SK-N-SH treated with all-trans-retinoic acid at 6 μM for 48 hours (cell line): ENCODE measurements around the gene PTEN.
A peak's percentile ranks its signal among the peaks of the same experiment; 100 is the strongest.

Experiments
- GLIS3 ChIP-seq: fragments of 250-450 bp; sonication (Bioruptor Pico); IDR thresholded peaks from 2 replicates; pipeline ENCODE4 v1.5.0; 2020; ENCODE audit warnings: mild to moderate bottlenecking, moderate library complexity
- ISL1 ChIP-seq: fragments of 250-450 bp; sonication (Bioruptor Pico); IDR thresholded peaks from 2 replicates; pipeline ENCODE4 v2.1.2; 2022; ENCODE audit warnings: mild to moderate bottlenecking, moderate library complexity
- PATZ1 ChIP-seq: fragments of 250-450 bp; sonication (Bioruptor Pico); IDR thresholded peaks from 2 replicates; pipeline ENCODE4 v1.8.0; 2020; ENCODE audit warnings: mild to moderate bottlenecking, moderate library complexity, borderline replicate concordance
- PPARA ChIP-seq: fragments of 250-450 bp; sonication (Bioruptor Pico); IDR thresholded peaks from 2 replicates; pipeline ENCODE4 v1.5.0; 2020; ENCODE audit warnings: mild to moderate bottlenecking, borderline replicate concordance
- SNAI2 ChIP-seq: fragments of 250-450 bp; sonication (Bioruptor Pico); IDR thresholded peaks from 2 replicates; pipeline ENCODE4 v1.5.0; 2020; ENCODE audit warnings: mild to moderate bottlenecking, moderate library complexity
- TSHZ2 ChIP-seq: fragments of 250-450 bp; sonication (Bioruptor Pico); IDR thresholded peaks from 2 replicates; pipeline ENCODE4 v1.5.0; 2020; ENCODE audit warnings: mild to moderate bottlenecking, moderate library complexity
- ZC3H10 ChIP-seq: fragments of 250-450 bp; sonication (Bioruptor Pico); IDR thresholded peaks from 2 replicates; pipeline ENCODE4 v1.5.1; 2021; ENCODE audit warnings: mild to moderate bottlenecking, moderate library complexity
- ZFP3 ChIP-seq: fragments of 250-450 bp; sonication (Bioruptor Pico); IDR thresholded peaks from 2 replicates; pipeline ENCODE4 v1.5.0; 2020; ENCODE audit warnings: mild to moderate bottlenecking, moderate library complexity
- ZFP30 ChIP-seq: fragments of 450-650 bp; formaldehyde crosslinking; IDR thresholded peaks from 2 replicates; pipeline ENCODE4 v1.5.0; 2022; ENCODE audit warnings: mild to moderate bottlenecking, moderate library complexity
- ZNF565 ChIP-seq: fragments of 450-650 bp; formaldehyde crosslinking; conservative IDR thresholded peaks from 2 replicates; pipeline ENCODE4 v1.5.0; 2020; ENCODE audit warnings: low read depth, mild to moderate bottlenecking, moderate library complexity
- ZNF70 ChIP-seq: fragments of 450-650 bp; formaldehyde crosslinking; IDR thresholded peaks from 2 replicates; pipeline ENCODE4 v1.5.0; 2020; ENCODE audit warnings: mild to moderate bottlenecking, moderate library complexity
- ZNF8 ChIP-seq: fragments of 450-650 bp; formaldehyde crosslinking; IDR thresholded peaks from 2 replicates; pipeline ENCODE4 v1.5.0; 2020; ENCODE audit warnings: mild to moderate bottlenecking, moderate library complexity
- TF ChIP-seq, protein P1 (sequence below): fragments of 250-450 bp; sonication (Bioruptor Pico); IDR thresholded peaks from 2 replicates; pipeline ENCODE4 v1.8.0; 2021; ENCODE audit warnings: low read depth, mild to moderate bottlenecking, moderate library complexity, borderline replicate concordance
- TF ChIP-seq, protein P2 (sequence below): fragments of 250-450 bp; sonication (Bioruptor Pico); IDR thresholded peaks from 2 replicates; pipeline ENCODE4 v1.5.1; 2020; ENCODE audit warnings: low read depth, mild to moderate bottlenecking, moderate library complexity

DNA sequence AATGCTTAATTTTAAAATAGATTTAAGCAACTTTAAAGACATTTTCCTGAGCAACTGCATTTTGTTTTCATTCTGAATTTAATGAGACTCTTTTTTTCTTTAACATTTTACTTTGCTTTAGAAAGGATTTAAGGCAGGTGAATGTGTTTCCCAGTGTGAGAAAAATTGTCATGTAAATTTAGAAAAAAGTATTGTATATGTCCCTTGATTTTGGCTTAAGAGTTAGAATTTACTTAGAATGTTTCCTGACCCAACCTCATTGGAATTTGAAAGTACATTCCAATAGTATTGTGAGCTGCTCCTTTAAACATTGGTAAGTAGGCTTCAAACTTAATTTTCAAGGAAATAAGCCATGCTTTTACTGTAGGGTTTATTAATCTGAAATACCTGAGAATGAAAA is 110.2 kb downstream of the PTEN start:
- TF ChIP-seq PATZ1 (CRISPR knock-in tag): no peak
- TF ChIP-seq PPARA (CRISPR knock-in tag): no peak
- no peak for TF ChIP-seq ZNF565 (CRISPR knock-in tag)
- no peak for TF ChIP-seq ZNF70
- TF ChIP-seq ISL1 (CRISPR knock-in tag): 0 out of 2 replicates have a peak, but pooled peaks have one; percentile 23
- no peak for TF ChIP-seq ZFP3 (CRISPR knock-in tag)
- TF ChIP-seq, protein P1, sequence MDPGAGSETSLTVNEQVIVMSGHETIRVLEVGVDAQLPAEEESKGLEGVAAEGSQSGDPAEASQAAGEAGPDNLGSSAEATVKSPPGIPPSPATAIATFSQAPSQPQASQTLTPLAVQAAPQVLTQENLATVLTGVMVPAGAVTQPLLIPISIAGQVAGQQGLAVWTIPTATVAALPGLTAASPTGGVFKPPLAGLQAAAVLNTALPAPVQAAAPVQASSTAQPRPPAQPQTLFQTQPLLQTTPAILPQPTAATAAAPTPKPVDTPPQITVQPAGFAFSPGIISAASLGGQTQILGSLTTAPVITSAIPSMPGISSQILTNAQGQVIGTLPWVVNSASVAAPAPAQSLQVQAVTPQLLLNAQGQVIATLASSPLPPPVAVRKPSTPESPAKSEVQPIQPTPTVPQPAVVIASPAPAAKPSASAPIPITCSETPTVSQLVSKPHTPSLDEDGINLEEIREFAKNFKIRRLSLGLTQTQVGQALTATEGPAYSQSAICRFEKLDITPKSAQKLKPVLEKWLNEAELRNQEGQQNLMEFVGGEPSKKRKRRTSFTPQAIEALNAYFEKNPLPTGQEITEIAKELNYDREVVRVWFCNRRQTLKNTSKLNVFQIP (CRISPR knock-in tag): no peak
- TF ChIP-seq ZFP30: no peak
- no peak for TF ChIP-seq ZNF8 (CRISPR knock-in tag)
- TF ChIP-seq, protein P2, sequence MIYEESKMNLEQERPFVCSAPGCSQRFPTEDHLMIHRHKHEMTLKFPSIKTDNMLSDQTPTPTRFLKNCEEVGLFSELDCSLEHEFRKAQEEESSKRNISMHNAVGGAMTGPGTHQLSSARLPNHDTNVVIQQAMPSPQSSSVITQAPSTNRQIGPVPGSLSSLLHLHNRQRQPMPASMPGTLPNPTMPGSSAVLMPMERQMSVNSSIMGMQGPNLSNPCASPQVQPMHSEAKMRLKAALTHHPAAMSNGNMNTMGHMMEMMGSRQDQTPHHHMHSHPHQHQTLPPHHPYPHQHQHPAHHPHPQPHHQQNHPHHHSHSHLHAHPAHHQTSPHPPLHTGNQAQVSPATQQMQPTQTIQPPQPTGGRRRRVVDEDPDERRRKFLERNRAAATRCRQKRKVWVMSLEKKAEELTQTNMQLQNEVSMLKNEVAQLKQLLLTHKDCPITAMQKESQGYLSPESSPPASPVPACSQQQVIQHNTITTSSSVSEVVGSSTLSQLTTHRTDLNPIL (CRISPR knock-in tag): no peak
- TF ChIP-seq GLIS3: no peak
- TF ChIP-seq SNAI2: no peak
- TF ChIP-seq ZC3H10 (CRISPR knock-in tag): no peak
- no peak for TF ChIP-seq TSHZ2
